WTC11 (cell line): Measurements from ENCODE around the gene DDX5. TPM values are rescaled to one million over a fixed set of nuclear protein-coding genes. Genes with fewer than 3 reads are reported as not detected.

Source experiments
- ATAC-seq: fragments of 200-7000 bp; cut with Tn5 transposase; 2 replicates; pipeline ENCODE4 v1.10.0; 2021; ENCODE audit warnings: mild to moderate bottlenecking, moderate library complexity
- CTCF ChIA-PET: fragments of 300-600 bp; sonication (Branson Sonifier 250); formaldehyde crosslinking; loops from one replicate; lab custom pipeline; 2021; ENCODE audit warnings: antibody characterized with exemption; lab: Charles Lee
- POLR2A ChIA-PET: fragments of 350-600 bp; sonication (Branson Sonifier 250); formaldehyde crosslinking; loops from one replicate; lab custom pipeline; 2021; ENCODE audit warnings: antibody characterized with exemption; lab: Charles Lee
- DNase-seq: peaks from one replicate; pipeline ENCODE4 v3.0.0; 2021; ENCODE audit warnings: low spot score
- H3K27ac Mint-ChIP-seq: 2 replicates; pipeline ENCODE4 v1.8.0; 2021; ENCODE audit warnings: mixed read lengths
- H3K27me3 Mint-ChIP-seq: 2 replicates; pipeline ENCODE4 v1.8.0; 2021; ENCODE audit warnings: low read depth, mild to moderate bottlenecking, moderate library complexity, mixed read lengths
- H3K36me3 Mint-ChIP-seq: 2 replicates; pipeline ENCODE4 v1.8.0; 2021; ENCODE audit warnings: mixed read lengths
- H3K4me1 Mint-ChIP-seq: 2 replicates; pipeline ENCODE4 v1.8.0; 2022; ENCODE audit warnings: mixed read lengths
- H3K4me3 Mint-ChIP-seq: 2 replicates; pipeline ENCODE4 v1.8.0; 2021; ENCODE audit warnings: mild to moderate bottlenecking, moderate library complexity, mixed read lengths
- H3K9me3 Mint-ChIP-seq: 2 replicates; pipeline ENCODE4 v1.8.0; 2021; ENCODE audit warnings: mixed read lengths
- AR ChIP-seq: fragments of 250-450 bp; sonication (Bioruptor Pico); IDR thresholded peaks from 2 replicates; pipeline ENCODE4 v1.9.0; 2021; ENCODE audit warnings: mild to moderate bottlenecking
- ARID4B ChIP-seq: sonication (generic); formaldehyde crosslinking; IDR thresholded peaks from 2 replicates; pipeline ENCODE4 v1.8.0; 2023; ENCODE audit warnings: missing genetic modification reagents, mild to moderate bottlenecking, borderline replicate concordance
- ATF2 ChIP-seq: sonication (generic); formaldehyde crosslinking; IDR thresholded peaks from 2 replicates; pipeline ENCODE4 v1.8.1; 2022; ENCODE audit warnings: low read depth, missing genetic modification reagents, borderline replicate concordance
- CREM ChIP-seq: sonication (generic); formaldehyde crosslinking; IDR thresholded peaks from 2 replicates; pipeline ENCODE4 v1.8.1; 2022; ENCODE audit warnings: mild to moderate bottlenecking, missing genetic modification reagents, moderate library complexity
- E2F4 ChIP-seq: sonication (generic); formaldehyde crosslinking; IDR thresholded peaks from 2 replicates; pipeline ENCODE4 v1.8.1; 2022; ENCODE audit warnings: low read depth, mild to moderate bottlenecking, moderate library complexity, missing genetic modification reagents, borderline replicate concordance
- ELF4 ChIP-seq: sonication (generic); formaldehyde crosslinking; IDR thresholded peaks from 2 replicates; pipeline ENCODE4 v1.8.1; 2022; ENCODE audit warnings: low read depth, mild to moderate bottlenecking, moderate library complexity, missing genetic modification reagents
- FOXJ3 ChIP-seq: sonication (generic); formaldehyde crosslinking; IDR thresholded peaks from 2 replicates; pipeline ENCODE4 v1.9.0; 2021; ENCODE audit warnings: missing genetic modification reagents, mild to moderate bottlenecking, borderline replicate concordance
- GABPB1 ChIP-seq: sonication (generic); formaldehyde crosslinking; IDR thresholded peaks from 2 replicates; pipeline ENCODE4 v1.8.1; 2023; ENCODE audit warnings: mild to moderate bottlenecking, missing genetic modification reagents
- MLX ChIP-seq: sonication (generic); formaldehyde crosslinking; IDR thresholded peaks from 2 replicates; pipeline ENCODE4 v1.8.1; 2023; ENCODE audit warnings: mild to moderate bottlenecking, missing genetic modification reagents, moderate library complexity
- NR2C2 ChIP-seq: sonication (generic); formaldehyde crosslinking; IDR thresholded peaks from 2 replicates; pipeline ENCODE4 v1.8.0; 2022; ENCODE audit warnings: mild to moderate bottlenecking, missing genetic modification reagents
- RORB ChIP-seq: fragments of 250-450 bp; sonication (Bioruptor Pico); IDR thresholded peaks from 2 replicates; pipeline ENCODE4 v1.9.0; 2021; ENCODE audit warnings: mild to moderate bottlenecking
- SP1 ChIP-seq: sonication (generic); formaldehyde crosslinking; conservative IDR thresholded peaks from 2 replicates; pipeline ENCODE4 v1.8.1; 2022; ENCODE audit warnings: missing genetic modification reagents
- TP53 ChIP-seq: sonication (generic); formaldehyde crosslinking; IDR thresholded peaks from 2 replicates; pipeline ENCODE4 v1.8.1; 2023; ENCODE audit warnings: mild to moderate bottlenecking, missing genetic modification reagents
- ZBTB21 ChIP-seq: sonication (generic); formaldehyde crosslinking; IDR thresholded peaks from 2 replicates; pipeline ENCODE4 v1.8.1; 2023; ENCODE audit warnings: mild to moderate bottlenecking, missing genetic modification reagents, borderline replicate concordance
- ZBTB43 ChIP-seq: sonication (generic); formaldehyde crosslinking; IDR thresholded peaks from 2 replicates; pipeline ENCODE4 v1.8.1; 2023; ENCODE audit warnings: mild to moderate bottlenecking, missing genetic modification reagents
- ZNF416 ChIP-seq: fragments of 250-450 bp; sonication (Bioruptor Pico); IDR thresholded peaks from 2 replicates; pipeline ENCODE4 v1.9.0; 2021; ENCODE audit warnings: mild to moderate bottlenecking, inconsistent platforms
- ZNF671 ChIP-seq: fragments of 250-450 bp; sonication (Bioruptor Pico); IDR thresholded peaks from 2 replicates; pipeline ENCODE4 v1.8.0; 2021; ENCODE audit warnings: mild to moderate bottlenecking
- ZSCAN18 ChIP-seq: fragments of 250-450 bp; sonication (Bioruptor Pico); IDR thresholded peaks from 2 replicates; pipeline ENCODE4 v2.1.2; 2022; ENCODE audit warnings: mild to moderate bottlenecking, moderate library complexity
- total RNA-seq: library from RNA; stranded (reverse); gene quantifications from 3 replicates; pipeline ENCODE4 v1.2.3, GENCODE V29; 2021

Gene DDX5
- total RNA-seq, 1 experiment from 2014 or later: 612 TPM

- TF ChIP-seq ZBTB43 (CRISPR knock-in tag): no peak; the same call in 1 of the 2 replicates
- TF ChIP-seq, all 79 proteins: peak for 25
Measured at GRCh38 chr17:64506576-64507412, 705 bp upstream of the DDX5 start, which contains the start of gene CEP95 (continued).

- POLR2A ChIA-PET: interaction anchor here (0.5 to 3.3 kb wide), 13 partner anchors 9 to 681 kb away, joined by 3 to 53 read pairs (median 5); partner anchors contain the start of genes POLG2 and SMURF2
- ATAC-seq (peak; percentile 3; the same call in 1 of the 2 replicates), DNase-seq (peak; percentile 81)
- Mint-ChIP-seq H3K27me3 (no peaks in the 10 kb centered on the region; the same call in 1 of the 2 replicates), H3K9me3 (no peaks in the 10 kb centered on the region), H3K4me1 (peaks cover 55% of the 10 kb centered on the region), H3K36me3 (peaks cover 73% of the 10 kb centered on the region), H3K4me3 (peak overlapping the region; percentile 98), H3K27ac (peak overlapping the region; percentile 99)
- CTCF ChIA-PET: interaction anchor here (0.6 to 1.6 kb wide), 5 partner anchors 9 to 268 kb away, joined by 3 to 10 read pairs (median 6); partner anchors contain the start of gene POLG2
- TF ChIP-seq CREM (CRISPR knock-in tag): peak; percentile 42; the same call in 1 of the 2 replicates
- TF ChIP-seq ARID4B (CRISPR knock-in tag): no peak
- TF ChIP-seq MLX (CRISPR knock-in tag): no peak
- peak; percentile 80; the same call in 1 of the 2 replicates for TF ChIP-seq ZNF416
- TF ChIP-seq ELF4 (CRISPR knock-in tag): no peak
- no peak for TF ChIP-seq NR2C2
- peak; percentile 49; the same call in 1 of the 2 replicates for TF ChIP-seq RORB (CRISPR knock-in tag)
- TF ChIP-seq ZBTB21 (CRISPR knock-in tag): no peak
- no peak for TF ChIP-seq ATF2
- no peak for TF ChIP-seq TP53 (CRISPR knock-in tag)
- TF ChIP-seq SP1 (CRISPR knock-in tag): no peak
- no peak for TF ChIP-seq FOXJ3 (CRISPR knock-in tag)
- peak; percentile 68; the same call in 1 of the 2 replicates for TF ChIP-seq ZNF671 (CRISPR knock-in tag)
- TF ChIP-seq E2F4 (CRISPR knock-in tag): no peak
- TF ChIP-seq AR (CRISPR knock-in tag): peak; percentile 89
- no peak for TF ChIP-seq ZSCAN18 (CRISPR knock-in tag)
- no peak for TF ChIP-seq GABPB1 (CRISPR knock-in tag)
Measured at GRCh38 chr17:64505340-64506200, 519 bp downstream of the DDX5 start.
